GM23248 (cell line): ENCODE data around the gene CST5. TPM values are rescaled to one million over a fixed set of nuclear protein-coding genes. Genes with fewer than 3 reads are reported as not detected.
A peak's percentile ranks its signal among the peaks of the same experiment; 100 is the strongest.

Experiments
- DNase-seq: peaks from one replicate; pipeline ENCODE4 v3.0.0-alpha.2; 2015
- H2AFZ ChIP-seq: fragments of 200-600 bp; sonication (generic); 2 replicates; pipeline ENCODE4 v1.6.1; 2016; ENCODE audit warnings: antibody characterized with exemption
- H3F3A ChIP-seq: fragments of 200-600 bp; sonication (generic); 2 replicates; pipeline ENCODE4 v1.6.1; 2016; ENCODE audit warnings: mild to moderate bottlenecking, antibody characterized with exemption, mixed run types; ENCODE audit not compliant: insufficient read depth
- H3K27ac ChIP-seq: fragments of 200-600 bp; sonication (generic); 2 replicates; pipeline ENCODE4 v1.5.1; 2016; ENCODE audit warnings: mild to moderate bottlenecking
- H3K27me3 ChIP-seq: fragments of 200-600 bp; sonication (generic); replicated peaks from 2 replicates; pipeline ENCODE4 v1.6.1; 2016; ENCODE audit warnings: mild to moderate bottlenecking; ENCODE audit not compliant: insufficient read depth
- H3K36me3 ChIP-seq: fragments of 200-600 bp; sonication (generic); 2 replicates; pipeline ENCODE4 v1.6.1; 2016; ENCODE audit warnings: low read depth, mild to moderate bottlenecking
- H3K4me1 ChIP-seq: fragments of 200-600 bp; sonication (generic); 2 replicates; pipeline ENCODE4 v1.6.1; 2016; ENCODE audit warnings: mild to moderate bottlenecking; ENCODE audit not compliant: insufficient read depth
- H3K4me2 ChIP-seq: fragments of 200-600 bp; sonication (generic); one replicate; pipeline ENCODE4 v1.6.1; 2016; ENCODE audit warnings: mild to moderate bottlenecking; ENCODE audit not compliant: unreplicated experiment
- H3K4me3 ChIP-seq: fragments of 200-600 bp; sonication (generic); 2 replicates; pipeline ENCODE4 v1.5.1; 2016; ENCODE audit warnings: mild to moderate bottlenecking
- H3K79me2 ChIP-seq: fragments of 200-600 bp; sonication (generic); 2 replicates; pipeline ENCODE4 v1.6.1; 2016; ENCODE audit warnings: mild to moderate bottlenecking; ENCODE audit not compliant: insufficient read depth
- H3K9ac ChIP-seq: fragments of 200-600 bp; sonication (generic); 2 replicates; pipeline ENCODE4 v1.6.1; 2016; ENCODE audit warnings: mild to moderate bottlenecking
- H3K9me2 ChIP-seq: fragments of 200-600 bp; sonication (generic); 2 replicates; pipeline ENCODE4 v1.6.1; 2016; ENCODE audit warnings: mixed run types, mild to moderate bottlenecking, moderate library complexity; ENCODE audit not compliant: insufficient read depth
- H3K9me3 ChIP-seq: fragments of 200-600 bp; sonication (generic); one replicate; pipeline ENCODE4 v1.6.1; 2017; ENCODE audit warnings: low read depth
- H4K20me1 ChIP-seq: fragments of 200-600 bp; sonication (generic); 2 replicates; pipeline ENCODE4 v1.6.0; 2016; ENCODE audit not compliant: insufficient read depth
- EZH2 ChIP-seq: fragments of 200-600 bp; sonication (generic); IDR thresholded peaks from 2 replicates; pipeline ENCODE4 v1.6.1; 2018; ENCODE audit warnings: antibody characterized with exemption, mild to moderate bottlenecking; ENCODE audit not compliant: insufficient read depth, poor library complexity, severe bottlenecking
- EZH2phosphoT487 ChIP-seq: fragments of 200-600 bp; sonication (generic); IDR thresholded peaks from 2 replicates; pipeline ENCODE4 v1.6.1; 2018; ENCODE audit warnings: antibody characterized with exemption, moderate library complexity, mild to moderate bottlenecking, low read depth; ENCODE audit not compliant: insufficient read depth
- WGBS, 2 experiments: methylation state at CpG; one replicate each; pipeline ENCODE4 v1.1.6; 2015 to 2017; ENCODE audit warnings: low lambda C conversion rate in 2 of 2, low coverage in 1 of 2; ENCODE audit errors: missing lambda C conversion rate in 2 of 2; 5-methylcytosine and 5-hydroxymethylcytosine counted together
- in situ Hi-C: fragments of 300-500 bp; cut with MboI; formaldehyde crosslinking; loops from 2 replicates; pipeline ENCODE4 v1.15.0; 2020
- polyA plus RNA-seq: library from polyadenylated mRNA; unstranded; fragments of >200 nt; fragmentation: Nextera tagmentation; extraction: Ambion mirVana; gene quantifications from 2 replicates; pipeline ENCODE4 v1.2.1, GENCODE V29; 2016
- total RNA-seq: library from RNA; depleted of rRNA; stranded (reverse); fragments of >200 nt; shearing (Covaris generic); gene quantifications from 2 replicates; pipeline ENCODE4 v1.2.3, GENCODE V29; 2014

CST5 gene
- total and polyA plus RNA-seq, 2 experiments from 2014 or later = not detected

- no peaks in the 10 kb centered on the region; the same call in 1 of the 2 replicates for H3K27me3 ChIP-seq
- H3K27ac ChIP-seq = no peak overlapping the region
- no peaks in the 10 kb centered on the region for H3F3A ChIP-seq
- no peaks in the 10 kb centered on the region for H3K4me1 ChIP-seq
- H2AFZ ChIP-seq = no peak overlapping the region
- H3K4me3 ChIP-seq = no peak overlapping the region
- H3K9me3 ChIP-seq = no peaks in the 10 kb centered on the region
- H3K4me2 ChIP-seq = no peak overlapping the region
- H4K20me1 ChIP-seq = no peaks in the 10 kb centered on the region
- WGBS, 2 experiments = 76 to 79% methylated on average over 5 of the region's 5 CpGs
- no peak overlapping the region for H3K9ac ChIP-seq
- H3K36me3 ChIP-seq = no peaks in the 10 kb centered on the region
- in situ Hi-C loops = no loop called here
- H3K79me2 ChIP-seq = no peaks in the 10 kb centered on the region
- TF ChIP-seq EZH2phosphoT487 (no peak), EZH2 (no peak)
- no peaks in the 10 kb centered on the region for H3K9me2 ChIP-seq
- DNase-seq = no peak
Measured at GRCh38 chr20:23884771-23885162, 5.2 kb upstream of the CST5 start.

GRCh38 chr20:23884136-23884770, 4.7 kb upstream of the CST5 start:
- Histone ChIP-seq H3K9me3 (no peaks in the 10 kb centered on the region), H3K4me2 (no peak overlapping the region), H3K27me3 (no peaks in the 10 kb centered on the region; the same call in 1 of the 2 replicates), H3K36me3 (no peaks in the 10 kb centered on the region), H2AFZ (no peak overlapping the region), H3K79me2 (no peaks in the 10 kb centered on the region), H3K4me3 (no peak overlapping the region), H4K20me1 (no peaks in the 10 kb centered on the region), H3K9ac (no peak overlapping the region), H3F3A (no peaks in the 10 kb centered on the region), H3K4me1 (no peaks in the 10 kb centered on the region), H3K9me2 (no peaks in the 10 kb centered on the region), H3K27ac (no peak overlapping the region)
- in situ Hi-C loops = no loop called here
- no peak for DNase-seq
- TF ChIP-seq EZH2phosphoT487 (no peak), EZH2 (no peak)
- 49 to 54% methylated on average over 5 of the region's 5 CpGs for WGBS, 2 experiments

- no peak for DNase-seq
- H3F3A ChIP-seq = no peaks in the 10 kb centered on the region
- H3K4me2 ChIP-seq = no peak overlapping the region
- H3K36me3 ChIP-seq = no peaks in the 10 kb centered on the region
- no peaks in the 10 kb centered on the region for H3K9me2 ChIP-seq
- H3K4me1 ChIP-seq = no peaks in the 10 kb centered on the region
- no peaks in the 10 kb centered on the region for H4K20me1 ChIP-seq
- TF ChIP-seq EZH2phosphoT487 = no peak
- no peak for TF ChIP-seq EZH2
- in situ Hi-C loops = no loop called here
- H3K79me2 ChIP-seq = no peaks in the 10 kb centered on the region
- no peak overlapping the region for H3K27ac ChIP-seq
- no peak overlapping the region for H3K9ac ChIP-seq
- WGBS, 2 experiments = 41% methylated on average over 6 of the region's 6 CpGs
- no peak overlapping the region for H2AFZ ChIP-seq
- H3K9me3 ChIP-seq = no peaks in the 10 kb centered on the region
- H3K27me3 ChIP-seq = no peaks in the 10 kb centered on the region
- H3K4me3 ChIP-seq = no peak overlapping the region
Measured at GRCh38 chr20:23881371-23881770, 1.8 kb upstream of the CST5 start.

GRCh38 chr20:23880417-23880816, 869 bp upstream of the CST5 start:
- TF ChIP-seq EZH2phosphoT487 (no peak), EZH2 (no peak)
- H3K9me2 ChIP-seq = no peaks in the 10 kb centered on the region
- no peaks in the 10 kb centered on the region for H3K36me3 ChIP-seq
- no peaks in the 10 kb centered on the region for H4K20me1 ChIP-seq
- H3K9ac ChIP-seq = no peak overlapping the region
- no peaks in the 10 kb centered on the region for H3K9me3 ChIP-seq
- no peak overlapping the region for H3K27ac ChIP-seq
- DNase-seq = peak; percentile 6
- 25 to 30% methylated on average over 4 of the region's 4 CpGs for WGBS, 2 experiments
- no peak overlapping the region for H3K4me3 ChIP-seq
- no peaks in the 10 kb centered on the region for H3K27me3 ChIP-seq
- H2AFZ ChIP-seq = no peak overlapping the region
- in situ Hi-C loops = no loop called here
- no peak overlapping the region for H3K4me2 ChIP-seq
- no peaks in the 10 kb centered on the region for H3K79me2 ChIP-seq
- no peaks in the 10 kb centered on the region for H3K4me1 ChIP-seq
- no peaks in the 10 kb centered on the region for H3F3A ChIP-seq
